ENCODE results near the gene LRRTM3. TPM values are rescaled to one million over a fixed set of nuclear protein-coding genes. Genes with fewer than 3 reads are reported as not detected.

The LRRTM3 gene
- total RNA-seq, 1 experiment from 2014 or later, result not detected

- DNase-seq, result no peak
- TF ChIP-seq CTCF (IDR thresholded peaks at IDR 0.05; ENCODE audit: insufficient read depth in 1 of 2, low read depth in 1 of 2, low read length in 1 of 2, severe bottlenecking in 1 of 2, unreplicated experiment in 1 of 2), result no peak
- Histone ChIP-seq H3K4me1 (no peaks in the 10 kb centered on the region), H3K9me3 (no peaks in the 10 kb centered on the region), H3K36me3 (ENCODE audit: control insufficient read depth, insufficient read depth, low read length) (no peaks in the 10 kb centered on the region), H3K4me3 (ENCODE audit: low read depth, low read length) (no peak overlapping the region), H3K27me3 (replicated peaks; ENCODE audit: control insufficient read depth, insufficient read depth, low read length) (no peaks in the 10 kb centered on the region)
- CTCF ChIA-PET, result no interaction called here
- Mint-ChIP-seq H3K4me3 (ENCODE audit: unreplicated experiment) (no peak overlapping the region), H3K27ac (ENCODE audit: unreplicated experiment) (no peak overlapping the region), H3K36me3 (ENCODE audit: insufficient read depth, unreplicated experiment) (no peaks in the 10 kb centered on the region), H3K4me1 (ENCODE audit: low read depth, unreplicated experiment) (no peaks in the 10 kb centered on the region), H3K9me3 (ENCODE audit: unreplicated experiment) (no peaks in the 10 kb centered on the region), H3K27me3 (ENCODE audit: insufficient read depth, unreplicated experiment) (peaks cover 4% of the 10 kb centered on the region)
- BruUV-seq (replicated peaks), result no TSS peak
- POLR2A ChIA-PET, result no interaction called here
- intact Hi-C loops (cut with micrococcal nuclease; ENCODE audit: unreplicated experiment), result no loop called here
Measured at GRCh38 chr10:67015225-67015624, 89.4 kb downstream of the LRRTM3 start.

- Mint-ChIP-seq H3K4me3 (ENCODE audit: unreplicated experiment) (no peak overlapping the region), H3K27me3 (ENCODE audit: insufficient read depth, unreplicated experiment) (peaks cover 11% of the 10 kb centered on the region), H3K27ac (ENCODE audit: unreplicated experiment) (no peak overlapping the region), H3K9me3 (ENCODE audit: unreplicated experiment) (no peaks in the 10 kb centered on the region), H3K36me3 (ENCODE audit: insufficient read depth, unreplicated experiment) (no peaks in the 10 kb centered on the region), H3K4me1 (ENCODE audit: low read depth, unreplicated experiment) (no peaks in the 10 kb centered on the region)
- no peak for TF ChIP-seq CTCF (IDR thresholded peaks at IDR 0.05; ENCODE audit: insufficient read depth in 1 of 2, low read depth in 1 of 2, low read length in 1 of 2, severe bottlenecking in 1 of 2, unreplicated experiment in 1 of 2)
- DNase-seq, result no peak
- Histone ChIP-seq H3K36me3 (ENCODE audit: control insufficient read depth, insufficient read depth, low read length) (no peaks in the 10 kb centered on the region), H3K4me3 (ENCODE audit: low read depth, low read length) (no peak overlapping the region), H3K4me1 (no peaks in the 10 kb centered on the region), H3K27me3 (replicated peaks; ENCODE audit: control insufficient read depth, insufficient read depth, low read length) (no peaks in the 10 kb centered on the region), H3K9me3 (no peaks in the 10 kb centered on the region)
- no TSS peak for BruUV-seq (replicated peaks)
- POLR2A ChIA-PET, result no interaction called here
- intact Hi-C loops (cut with micrococcal nuclease; ENCODE audit: unreplicated experiment), result no loop called here
- CTCF ChIA-PET, result no interaction called here
Measured at GRCh38 chr10:67017218-67017617, 91.4 kb downstream of the LRRTM3 start.

GRCh38 chr10:67022099-67022498 lies 96.3 kb downstream of the LRRTM3 start:
- Histone ChIP-seq H3K4me1 (no peaks in the 10 kb centered on the region), H3K27me3 (replicated peaks; ENCODE audit: control insufficient read depth, insufficient read depth, low read length) (no peaks in the 10 kb centered on the region), H3K9me3 (no peaks in the 10 kb centered on the region), H3K4me3 (ENCODE audit: low read depth, low read length) (no peak overlapping the region), H3K36me3 (ENCODE audit: control insufficient read depth, insufficient read depth, low read length) (no peaks in the 10 kb centered on the region)
- no peak for TF ChIP-seq CTCF (IDR thresholded peaks at IDR 0.05; ENCODE audit: insufficient read depth in 1 of 2, low read depth in 1 of 2, low read length in 1 of 2, severe bottlenecking in 1 of 2, unreplicated experiment in 1 of 2)
- intact Hi-C loops (cut with micrococcal nuclease; ENCODE audit: unreplicated experiment), result no loop called here
- no peak overlapping the region for H3K4me3 Mint-ChIP-seq (ENCODE audit: unreplicated experiment)
- BruUV-seq (replicated peaks), result no TSS peak
- ChIA-PET CTCF (no interaction called here), POLR2A (no interaction called here)
- no peaks in the 10 kb centered on the region for H3K9me3 Mint-ChIP-seq (ENCODE audit: unreplicated experiment)
- H3K36me3 Mint-ChIP-seq (ENCODE audit: insufficient read depth, unreplicated experiment), result no peaks in the 10 kb centered on the region
- no peak for DNase-seq
- H3K4me1 Mint-ChIP-seq (ENCODE audit: low read depth, unreplicated experiment), result no peaks in the 10 kb centered on the region
- no peak overlapping the region for H3K27ac Mint-ChIP-seq (ENCODE audit: unreplicated experiment)
- peaks cover 7% of the 10 kb centered on the region for H3K27me3 Mint-ChIP-seq (ENCODE audit: insufficient read depth, unreplicated experiment)

Data from Caco-2 (cell line).